Retinal pigment epithelial cell (primary cell): ENCODE results near the gene MANBA.
A peak's percentile ranks its signal among the peaks of the same experiment; 100 is the strongest.

Experiments used
- DNase-seq: peaks from one replicate; pipeline ENCODE4 v3.0.0-alpha.2; 2010; ENCODE audit warnings: low read depth
- H3K4me3 ChIP-seq: 2 replicates; pipeline ENCODE4 v1.5.1; 2011; ENCODE audit warnings: mild to moderate bottlenecking, low read length, control low read depth, moderate library complexity
- CTCF ChIP-seq: conservative IDR thresholded peaks from 2 replicates; pipeline ENCODE4 v1.5.1; 2011; ENCODE audit warnings: low read depth, low read length, control low read depth, inconsistent platforms

Gene MANBA

GRCh38 chr4:102792361-102792936 lies 31.7 kb upstream of the MANBA start:
- DNase-seq = no peak
- H3K4me3 ChIP-seq = no peak overlapping the region
- TF ChIP-seq CTCF = no peak

- no peak overlapping the region for H3K4me3 ChIP-seq
- TF ChIP-seq CTCF = no peak
- DNase-seq = no peak
Measured at GRCh38 chr4:102791318-102791835, 30.6 kb upstream of the MANBA start.

- H3K4me3 ChIP-seq = no peak overlapping the region
- DNase-seq = peak; percentile 43
- no peak for TF ChIP-seq CTCF
Measured at GRCh38 chr4:102789317-102789717, 28.5 kb upstream of the MANBA start.

GRCh38 chr4:102787944-102788343 lies 27.2 kb upstream of the MANBA start:
- DNase-seq = no peak
- no peak for TF ChIP-seq CTCF
- H3K4me3 ChIP-seq = no peak overlapping the region

GRCh38 chr4:102787096-102787881 lies 26.5 kb upstream of the MANBA start:
- TF ChIP-seq CTCF = no peak
- no peak for DNase-seq
- no peak overlapping the region for H3K4me3 ChIP-seq

GRCh38 chr4:102786279-102786678 lies 25.5 kb upstream of the MANBA start:
- DNase-seq = no peak
- H3K4me3 ChIP-seq = no peak overlapping the region
- no peak for TF ChIP-seq CTCF

- TF ChIP-seq CTCF = no peak
- no peak for DNase-seq
- H3K4me3 ChIP-seq = no peak overlapping the region
Measured at GRCh38 chr4:102783006-102783405, 22.2 kb upstream of the MANBA start.
